ENCODE results near the gene GARIN5B. TPM values are rescaled to one million over a fixed set of nuclear protein-coding genes. Genes with fewer than 3 reads are reported as not detected.
A peak's percentile ranks its signal among the peaks of the same experiment; 100 is the strongest.

Gene GARIN5B
- polyA plus RNA-seq, 3 donors, result not detected

GRCh38 chr19:55315956-55316525 lies 47.0 kb downstream of the GARIN5B start:
- no peak overlapping the region for H3K4me2 ChIP-seq (replicated peaks; ENCODE audit: extremely low read depth, low read length, poor library complexity, severe bottlenecking)
- no peak overlapping the region for H3K4me3 Mint-ChIP-seq
- peaks cover 15% of the 10 kb centered on the region for H3K4me1 Mint-ChIP-seq
- H2AFZ ChIP-seq (ENCODE audit: insufficient read depth, low read depth, low read length, poor library complexity, severe bottlenecking), result no peak overlapping the region
- H3K27ac Mint-ChIP-seq, result no peak overlapping the region
- 88% methylated on average over 11 of the region's 13 CpGs for WGBS (ENCODE audit: insufficient coverage)
- peaks cover 0 to 2% (median 0%) of the 10 kb centered on the region in 7 donors for H3K9me3 Mint-ChIP-seq
- peaks cover 5% of the 10 kb centered on the region for H3K79me2 ChIP-seq (ENCODE audit: insufficient read depth, low read length)
- no peak for DNase-seq
- H3K4me3 ChIP-seq (replicated peaks in 1 of 3; ENCODE audit: low read depth in 2 of 3, low read length in 3 of 3), result no peak overlapping the region
- no peaks in the 10 kb centered on the region for H3K27me3 ChIP-seq (ENCODE audit: control insufficient read depth in 2 of 2, insufficient read depth in 2 of 2, low read length in 2 of 2)
- H3K4me1 ChIP-seq (ENCODE audit: control insufficient read depth in 1 of 2, insufficient read depth in 2 of 2, low read length in 2 of 2), result peaks cover 3 to 6% of the 10 kb centered on the region in 2 donors
- TF ChIP-seq CTCF (IDR thresholded peaks at IDR 0.05), result no peak
- peaks cover 55 to 75% of the 10 kb centered on the region in 2 donors for H3K36me3 ChIP-seq (replicated peaks in 1 of 2; ENCODE audit: control insufficient read depth in 1 of 2, insufficient read depth in 2 of 2, low read length in 2 of 2)
- peaks cover 66% of the 10 kb centered on the region for H4K20me1 ChIP-seq (ENCODE audit: insufficient read depth, low read length)
- peaks cover 0 to 2% (median 0%) of the 10 kb centered on the region in 3 donors for H3K27me3 Mint-ChIP-seq (ENCODE audit: low read depth in 3 of 3)
- H3K27ac ChIP-seq (ENCODE audit: low read depth in 1 of 2, low read length in 2 of 2), result no peak overlapping the region
- no peaks in the 10 kb centered on the region for H3K9me3 ChIP-seq (replicated peaks in 1 of 2; ENCODE audit: control insufficient read depth in 1 of 2, insufficient read depth in 1 of 2, low read length in 2 of 2)
- peaks cover 62 to 88% of the 10 kb centered on the region in 2 donors for H3K36me3 Mint-ChIP-seq
- H3K9ac ChIP-seq (ENCODE audit: insufficient read depth, low read length, poor library complexity, severe bottlenecking), result no peak overlapping the region
- intact Hi-C loops (cut with micrococcal nuclease), result no loop called here

- DNase-seq, result no peak
- Histone ChIP-seq H3K4me3 (replicated peaks in 1 of 3; ENCODE audit: low read depth in 2 of 3, low read length in 3 of 3) (no peak overlapping the region), H3K9me3 (replicated peaks in 1 of 2; ENCODE audit: control insufficient read depth in 1 of 2, insufficient read depth in 1 of 2, low read length in 2 of 2) (peaks cover 0 to 7% of the 10 kb centered on the region in 2 donors), H3K27ac (ENCODE audit: low read depth in 1 of 2, low read length in 2 of 2) (no peak overlapping the region), H3K4me1 (ENCODE audit: control insufficient read depth in 1 of 2, insufficient read depth in 2 of 2, low read length in 2 of 2) (no peaks in the 10 kb centered on the region), H3K27me3 (ENCODE audit: control insufficient read depth in 2 of 2, insufficient read depth in 2 of 2, low read length in 2 of 2) (no peaks in the 10 kb centered on the region), H3K4me2 (replicated peaks; ENCODE audit: extremely low read depth, low read length, poor library complexity, severe bottlenecking) (no peak overlapping the region), H4K20me1 (ENCODE audit: insufficient read depth, low read length) (peaks cover 58% of the 10 kb centered on the region), H3K9ac (ENCODE audit: insufficient read depth, low read length, poor library complexity, severe bottlenecking) (no peak overlapping the region), H3K79me2 (ENCODE audit: insufficient read depth, low read length) (no peaks in the 10 kb centered on the region), H3K36me3 (replicated peaks in 1 of 2; ENCODE audit: control insufficient read depth in 1 of 2, insufficient read depth in 2 of 2, low read length in 2 of 2) (peaks cover 43 to 59% of the 10 kb centered on the region in 2 donors), H2AFZ (ENCODE audit: insufficient read depth, low read depth, low read length, poor library complexity, severe bottlenecking) (no peak overlapping the region)
- no peak for TF ChIP-seq CTCF (IDR thresholded peaks at IDR 0.05)
- 91% methylated on average over 8 of the region's 8 CpGs for WGBS (ENCODE audit: insufficient coverage)
- Mint-ChIP-seq H3K27me3 (ENCODE audit: low read depth in 3 of 3) (peaks cover 0 to 3% (median 0%) of the 10 kb centered on the region in 3 donors), H3K36me3 (peaks cover 50 to 72% of the 10 kb centered on the region in 2 donors), H3K4me1 (peaks cover 8% of the 10 kb centered on the region), H3K27ac (peak overlapping the region in 2 of 7 donors; percentile 28 to 71), H3K4me3 (no peak overlapping the region), H3K9me3 (peaks cover 0 to 7% (median 5%) of the 10 kb centered on the region in 7 donors)
- intact Hi-C loops (cut with micrococcal nuclease), result loop anchor here in 1 of 2 donors (5.0 kb wide), 1 partner anchor 38 kb away; the partner anchor contains the start of gene COX6B2
Measured at GRCh38 chr19:55314396-55314795, 48.7 kb downstream of the GARIN5B start.
